ENCODE measurements around the gene GBA3.

The GBA3 gene

GRCh38 chr4:22692736-22693135 lies at the start of gene GBA3:
Gene GBA3, plus strand, starts transcription at chr4:22692937.
- no peak for DNase-seq

DNA sequence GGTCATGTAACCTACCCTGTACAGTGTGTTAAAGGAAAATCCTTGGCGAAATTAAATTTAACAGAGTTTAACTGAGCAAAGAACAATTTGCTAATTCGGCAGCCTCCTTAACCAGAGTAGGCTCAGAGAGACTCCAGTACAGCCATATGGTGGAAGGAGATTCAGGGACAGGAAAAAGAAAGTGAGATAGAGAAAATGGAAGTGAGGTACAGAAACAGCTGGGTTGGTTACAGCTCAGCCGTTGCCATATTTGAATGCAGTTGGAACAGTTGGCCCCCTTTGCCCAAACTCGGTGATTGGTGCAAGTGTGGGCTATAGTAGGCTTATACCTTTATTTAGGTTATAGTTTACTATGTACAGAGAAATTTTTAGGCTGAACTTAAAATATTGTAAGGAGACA lies 48.8 kb upstream of the GBA3 start:
- DNase-seq = no peak

- DNase-seq = no peak
These were observed 47.1 kb upstream of the GBA3 start for GRCh38 chr4:22645481-22646182.

DNA sequence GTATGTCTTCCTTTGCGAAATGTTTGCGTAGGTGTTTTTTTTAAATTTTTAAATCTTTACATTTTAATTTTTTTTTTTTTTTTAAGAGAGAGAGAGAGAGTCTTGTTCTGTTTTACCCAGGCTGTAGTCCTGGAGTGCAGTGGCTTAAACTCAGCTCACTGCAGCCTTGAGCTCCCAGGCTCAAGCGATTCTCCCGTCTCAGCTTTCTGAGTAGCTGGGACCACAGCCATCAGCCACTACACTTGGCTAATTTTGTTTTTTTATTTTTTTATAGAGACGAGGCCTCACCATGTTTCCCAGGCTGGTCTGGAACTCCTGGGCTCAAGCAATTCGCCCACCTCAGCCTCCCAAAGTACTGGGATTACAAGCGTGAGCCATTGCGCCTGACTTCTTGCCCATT lies 43.7 kb upstream of the GBA3 start:
- no peak for DNase-seq

GRCh38 chr4:22650771-22651170 lies 42.0 kb upstream of the GBA3 start:
- DNase-seq = no peak

- no peak for DNase-seq
These were observed 39.0 kb upstream of the GBA3 start for GRCh38 chr4:22653752-22654151.

- DNase-seq = no peak
These were observed 31.3 kb upstream of the GBA3 start for GRCh38 chr4:22661443-22661842.

DNA sequence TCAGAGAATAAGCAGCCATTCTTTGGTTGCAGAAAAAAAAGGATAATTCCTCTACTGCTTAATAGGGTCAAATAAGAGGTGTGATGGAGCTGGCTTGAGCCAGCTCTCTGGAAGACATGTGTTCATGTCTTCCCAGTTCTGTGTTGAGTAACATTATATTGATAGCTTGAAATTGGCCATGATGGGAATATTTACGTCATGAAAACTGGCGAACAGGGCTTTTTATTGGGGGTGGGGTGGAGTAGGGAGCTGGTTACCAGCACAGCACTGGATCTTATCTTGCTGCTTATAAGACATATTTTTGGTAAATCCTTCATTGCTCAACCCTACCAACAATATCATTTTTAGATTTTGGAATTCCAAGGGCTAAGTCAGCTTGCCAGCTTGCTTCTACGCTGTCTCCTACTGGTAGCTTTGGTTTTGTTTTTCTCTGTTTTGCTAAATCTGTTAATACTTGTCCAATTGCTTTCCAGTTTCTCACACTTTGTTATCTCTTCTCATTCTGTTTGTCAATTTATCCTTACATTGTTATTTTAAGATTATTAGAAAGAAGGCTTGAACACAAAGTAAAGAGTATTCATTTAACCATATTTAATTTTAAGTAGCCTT lies 25.3 kb upstream of the GBA3 start:
- DNase-seq = no peak

- DNase-seq = no peak
These were observed 24.4 kb upstream of the GBA3 start for GRCh38 chr4:22668301-22668700.

DNA sequence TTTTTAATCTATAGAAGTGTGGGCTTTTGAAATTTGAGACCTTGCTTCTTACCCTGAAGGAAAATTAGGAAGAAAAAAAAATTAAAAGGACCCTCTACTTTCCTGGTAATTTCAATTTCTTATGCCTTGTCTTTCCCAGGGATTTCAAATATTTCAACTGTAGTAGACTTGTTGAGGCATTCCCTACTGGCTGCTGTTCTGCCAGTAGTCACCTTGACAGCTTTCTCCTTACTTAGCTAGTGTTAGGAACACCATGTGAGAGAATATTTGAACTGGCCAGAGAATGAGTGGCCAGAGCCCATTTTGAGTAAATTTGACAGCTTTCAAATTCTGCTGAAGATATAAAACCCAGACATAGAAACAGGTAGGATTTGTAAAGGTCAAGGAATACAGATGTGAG lies 24.0 kb upstream of the GBA3 start:
- DNase-seq = no peak

DNA sequence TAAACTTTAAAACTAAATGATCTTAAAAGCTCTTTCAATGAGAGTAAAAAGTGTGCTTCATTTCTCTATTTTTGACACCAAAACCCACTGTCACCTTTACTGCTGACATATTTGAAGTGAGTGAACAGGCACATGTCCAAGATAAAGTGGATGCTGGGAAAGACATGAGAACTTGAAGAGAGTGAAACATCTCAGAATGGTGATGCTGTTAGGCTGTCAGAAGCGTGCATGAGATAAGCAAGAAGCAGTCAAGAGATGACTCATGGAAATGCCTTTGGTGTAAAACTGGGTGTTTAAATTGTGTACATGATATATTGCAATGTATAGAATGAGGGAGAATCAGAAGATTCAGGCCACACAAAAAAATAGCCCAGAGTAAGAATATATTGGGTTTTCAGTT lies 21.8 kb upstream of the GBA3 start:
- peak; percentile 56 for DNase-seq

GRCh38 chr4:22672519-22672918 lies 20.2 kb upstream of the GBA3 start:
- DNase-seq = no peak

DNA sequence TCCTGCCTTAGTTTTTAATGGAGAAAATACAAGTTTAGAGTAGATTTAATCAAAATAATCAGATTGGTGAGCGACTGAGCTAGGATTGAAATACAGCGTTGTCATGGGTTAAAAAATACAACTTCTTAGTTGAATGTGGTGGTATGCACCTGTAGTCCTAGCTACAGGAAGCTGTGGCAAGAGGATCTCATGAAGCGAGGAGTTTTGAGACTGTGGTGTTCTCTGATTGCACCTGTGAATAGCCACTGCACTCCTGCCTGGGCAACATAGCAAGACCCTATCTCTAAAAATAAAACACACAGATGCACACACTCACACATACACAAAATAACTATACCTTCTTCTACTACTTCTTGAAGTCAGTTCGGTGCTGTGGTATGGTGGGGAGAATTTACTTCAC lies 19.8 kb upstream of the GBA3 start:
- no peak for DNase-seq

DNA sequence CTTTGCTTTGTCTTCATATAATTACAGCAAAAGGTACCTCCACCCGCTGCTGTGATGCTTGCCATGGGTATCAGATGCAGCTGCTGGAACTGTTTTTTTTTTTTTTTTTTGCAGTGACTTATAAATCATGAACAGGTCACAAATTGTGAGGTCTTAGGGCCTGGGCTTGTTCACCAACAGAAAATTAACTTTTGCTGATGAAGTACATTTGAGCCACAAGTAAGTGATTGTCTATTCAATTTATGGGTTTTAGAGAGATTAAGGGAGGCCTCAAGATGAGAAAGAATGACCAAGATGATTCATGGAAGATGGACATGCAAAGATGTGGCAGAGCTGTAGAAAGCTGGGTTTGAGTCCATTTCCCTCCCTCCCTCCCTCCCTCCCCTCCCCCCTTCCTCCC lies 18.0 kb upstream of the GBA3 start:
- no peak for DNase-seq

DNA sequence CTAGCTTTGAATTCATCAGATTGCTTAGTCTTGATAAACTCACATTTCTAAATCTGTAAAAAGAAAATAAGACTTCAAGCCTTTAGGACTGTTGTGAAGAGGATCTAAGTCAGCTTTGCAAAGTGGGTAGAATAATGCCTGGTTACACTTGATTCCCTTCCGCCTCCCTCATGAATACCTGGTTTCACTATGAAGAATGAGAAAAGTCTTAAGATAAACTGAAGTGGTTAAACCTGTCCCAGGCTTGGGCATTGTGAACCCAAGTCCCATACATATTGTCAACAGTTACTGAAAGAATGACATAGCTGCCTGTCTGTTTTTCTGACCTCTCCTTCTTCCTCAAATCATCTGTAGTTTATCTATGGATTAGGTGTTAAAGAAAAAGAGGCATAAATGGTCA lies 16.7 kb upstream of the GBA3 start:
- no peak for DNase-seq

GRCh38 chr4:22677780-22678179 lies 15.0 kb upstream of the GBA3 start:
- DNase-seq = no peak

DNA sequence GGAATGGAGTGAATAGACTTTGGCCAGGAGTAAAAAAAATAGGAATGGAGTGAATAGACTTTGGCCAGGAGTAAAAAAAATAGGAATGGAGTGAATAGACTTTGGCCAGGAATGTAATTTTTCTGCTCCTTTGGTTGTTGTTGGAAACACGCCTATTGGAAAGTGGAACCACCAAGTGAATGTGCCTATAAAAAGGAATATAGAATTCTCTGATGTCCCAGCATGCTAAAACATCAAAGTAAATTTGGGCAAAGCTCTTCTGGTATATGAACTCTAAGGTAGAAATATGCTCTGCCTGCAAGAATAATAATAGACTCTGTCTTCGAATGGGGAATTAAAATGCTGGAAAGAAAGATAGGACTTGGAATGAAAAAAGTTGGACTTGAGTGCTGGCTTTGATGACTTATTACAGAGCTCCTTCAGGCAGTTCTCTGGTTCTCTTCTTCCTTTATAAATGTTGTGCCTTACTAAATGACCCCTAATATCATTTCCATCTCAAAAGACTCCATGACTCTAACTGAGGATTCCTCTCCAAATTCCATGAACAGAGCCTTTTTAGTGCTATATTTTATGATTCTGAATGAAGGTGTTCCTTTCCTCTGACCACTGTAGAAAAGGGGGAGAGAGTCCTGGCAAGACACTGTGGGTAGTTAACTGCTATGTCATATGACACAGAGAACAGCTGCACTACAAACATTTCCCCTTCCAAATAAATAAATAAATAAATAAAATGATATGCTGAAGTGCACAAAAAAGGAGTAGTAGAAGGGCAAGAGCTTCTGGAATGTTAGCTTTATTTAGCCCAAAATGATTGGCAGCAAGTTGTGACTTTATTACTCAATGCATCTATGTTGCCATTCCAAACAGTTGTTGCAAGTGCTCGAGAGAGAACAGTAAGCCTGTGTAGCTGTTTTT lies 13.5 kb upstream of the GBA3 start:
- DNase-seq = no peak

DNA sequence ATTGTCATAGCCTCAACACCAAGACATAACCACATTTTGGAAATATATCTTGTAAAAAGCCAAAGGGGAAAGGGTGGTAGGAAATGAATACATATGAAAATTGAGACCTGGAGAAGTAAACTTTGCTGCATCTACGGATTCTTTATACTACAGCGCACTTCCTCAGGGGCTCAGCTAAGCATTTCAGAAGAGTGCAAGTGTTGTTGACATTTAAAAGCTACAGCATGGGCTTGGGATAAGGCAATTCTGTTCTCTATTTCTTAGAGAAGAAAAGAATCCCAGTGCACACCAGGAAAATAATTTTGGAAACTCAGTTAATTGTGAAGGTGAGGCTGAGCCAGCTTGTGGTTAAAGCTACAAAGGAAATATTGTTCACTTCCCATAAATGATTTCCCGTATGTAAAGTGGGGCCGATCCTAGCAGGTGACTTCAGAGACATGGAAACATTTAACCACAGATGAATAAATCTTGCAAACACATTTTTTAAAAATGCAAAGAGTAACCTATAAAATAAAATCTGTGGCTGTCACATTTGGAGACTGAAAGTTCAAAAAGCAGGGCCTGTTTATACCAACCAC lies 12.6 kb upstream of the GBA3 start:
- no peak for DNase-seq

GRCh38 chr4:22683726-22684125 lies 9.0 kb upstream of the GBA3 start:
- DNase-seq = no peak

DNA sequence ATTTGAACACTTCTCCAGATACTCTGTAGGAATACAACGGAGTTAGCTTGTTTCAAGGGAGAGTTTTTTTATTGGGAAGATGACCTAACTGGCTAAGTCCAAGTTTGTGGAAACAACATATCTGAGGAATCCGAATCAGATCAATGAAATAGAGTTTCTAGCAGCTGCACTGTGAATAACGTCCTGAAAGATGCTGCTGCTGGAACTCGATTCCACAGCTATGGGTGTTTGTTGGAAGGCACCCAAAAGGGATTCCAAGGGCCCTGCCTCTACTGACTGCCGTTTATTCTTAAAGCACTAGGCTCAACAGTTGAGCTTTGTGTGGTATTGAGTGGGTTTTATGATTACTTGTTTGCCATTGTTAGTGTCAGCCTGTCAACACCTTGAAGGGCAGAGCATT lies 6.6 kb upstream of the GBA3 start:
- no peak for DNase-seq

DNA sequence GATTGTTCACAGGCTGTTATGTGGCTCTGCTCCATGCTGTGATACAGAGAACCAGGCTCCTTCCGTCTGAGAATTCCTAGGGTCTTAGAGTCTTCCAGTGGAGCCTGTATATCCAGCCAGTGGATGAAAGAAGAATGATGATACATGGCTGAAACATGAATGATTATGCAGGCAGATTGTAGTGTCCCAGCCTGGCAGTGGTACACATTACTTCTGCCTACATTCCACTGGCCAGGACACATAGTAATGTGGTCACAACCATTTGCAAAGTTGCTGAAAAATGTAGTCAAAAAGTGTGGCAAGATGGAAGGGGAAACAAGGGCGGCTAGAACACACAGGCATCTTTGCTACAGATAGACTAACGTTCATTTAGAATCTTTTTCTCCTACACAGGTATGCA lies 4.5 kb upstream of the GBA3 start:
- DNase-seq = peak; percentile 62

DNA sequence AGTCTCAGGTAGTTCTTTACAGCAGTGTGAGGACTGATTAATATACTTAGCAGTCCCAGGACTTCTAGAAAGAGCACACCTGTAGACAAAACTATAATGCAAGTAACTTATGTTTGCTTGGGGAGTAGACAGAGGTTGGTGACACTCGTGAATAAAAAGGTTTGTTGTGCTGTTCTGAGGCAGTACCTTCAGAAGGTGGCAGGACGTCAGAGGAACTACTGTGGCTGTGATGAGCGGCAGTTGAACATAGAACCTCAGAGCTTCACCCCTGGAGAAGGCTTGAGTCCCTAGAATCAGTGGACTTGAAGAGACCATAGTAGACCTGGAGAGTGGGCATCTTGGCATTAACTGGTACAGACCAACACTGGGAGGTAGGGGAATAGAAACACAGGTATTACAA lies 3.3 kb upstream of the GBA3 start:
- no peak for DNase-seq

GRCh38 chr4:22695029-22695428 lies 2.3 kb downstream of the GBA3 start:
- no peak for DNase-seq

- no peak for DNase-seq
These were observed 3.2 kb downstream of the GBA3 start for GRCh38 chr4:22695917-22696316.

Measured in islet precursor cell (in vitro differentiated cells).